NCI-H1105 treated with DMSO at 0.1 percent for 48 hours (cell line): Measurements from ENCODE around the gene ZNF346.
"Not testable (repeated sequence)": the region's sequence is repeated elsewhere in the genome, so short reads cannot be mapped to it uniquely, and the experiment has no call there.

Experiments
- DNase-seq: peaks from one replicate; lab custom pipeline; 2025; lab: John Stamatoyannopoulos, UW

The ZNF346 gene

DNA sequence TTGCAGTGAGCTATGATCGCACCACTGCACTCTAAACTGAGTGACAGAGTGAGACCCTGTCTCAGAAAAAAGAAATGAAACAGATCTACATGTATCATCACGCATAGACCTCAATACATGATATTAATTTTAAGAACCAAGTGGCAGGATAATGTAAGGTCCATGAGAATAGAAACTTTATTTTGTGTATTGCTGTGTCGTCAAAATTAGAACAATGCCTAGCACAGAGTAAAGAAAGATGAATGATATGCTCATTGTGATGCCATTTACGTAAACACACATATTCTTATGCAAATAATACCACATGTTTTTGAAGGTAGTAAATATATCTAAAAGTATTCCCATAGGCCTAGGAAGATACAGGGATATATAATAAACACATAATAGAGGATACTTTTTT is 12.3 kb upstream of the ZNF346 start:
- DNase-seq, result no peak

DNA sequence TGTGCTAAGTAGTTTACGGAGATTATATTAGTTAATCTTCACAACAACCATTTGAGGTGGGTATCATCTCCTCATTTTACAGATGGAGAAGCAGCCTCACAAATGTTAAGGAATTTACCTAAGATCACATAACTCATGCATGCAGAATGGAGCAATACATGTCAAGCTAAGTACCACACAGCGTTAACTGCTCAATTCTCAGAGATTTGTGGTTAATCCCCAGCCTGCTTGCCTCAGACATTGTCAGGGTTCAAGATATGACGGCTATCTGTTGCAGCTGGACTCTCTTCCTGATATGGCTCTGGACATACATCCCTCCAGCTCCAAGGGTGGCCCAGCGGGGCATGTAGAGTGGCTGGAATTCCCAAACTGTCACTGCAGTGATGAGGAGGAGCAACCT is 7.3 kb upstream of the ZNF346 start:
- no peak for DNase-seq

DNA sequence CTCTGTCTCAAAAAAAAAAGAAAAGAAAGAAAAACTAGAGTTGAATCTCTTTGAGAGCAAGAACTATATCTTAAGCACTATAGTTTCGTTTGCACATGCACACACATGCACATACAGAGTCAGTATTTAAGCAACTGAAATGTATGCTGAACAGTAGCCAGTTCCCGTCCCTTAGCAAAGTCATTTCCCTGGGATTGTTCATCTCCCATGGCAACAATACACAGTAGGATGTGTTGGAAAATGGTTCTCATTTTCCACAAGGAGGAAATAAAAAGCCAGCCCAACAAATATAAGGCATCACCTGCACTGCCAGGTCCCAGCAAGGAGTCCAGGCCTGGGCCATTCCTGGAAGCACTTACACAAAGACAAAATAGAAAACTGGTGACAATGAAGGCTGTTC is 4.2 kb upstream of the ZNF346 start:
- DNase-seq, result no peak

DNA sequence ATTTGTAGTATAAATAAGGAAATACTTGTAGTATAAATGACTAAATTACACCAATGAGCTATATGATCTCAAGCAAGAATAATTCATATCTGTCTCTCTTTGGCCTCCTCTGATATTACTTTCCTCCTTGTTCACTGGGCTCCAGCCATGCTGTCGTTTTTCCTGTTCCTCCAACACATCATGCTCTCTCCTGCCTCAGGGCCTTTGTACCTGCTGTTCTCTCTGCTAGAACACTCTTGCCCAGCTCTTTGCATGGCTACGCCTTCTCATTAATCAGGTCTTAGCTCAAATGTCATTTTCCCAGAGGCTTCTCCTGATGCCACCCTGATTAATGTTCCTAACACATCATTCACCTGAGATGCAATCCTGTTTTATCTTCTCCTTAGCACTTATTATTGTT is 2.5 kb upstream of the ZNF346 start:
- no peak for DNase-seq

DNA sequence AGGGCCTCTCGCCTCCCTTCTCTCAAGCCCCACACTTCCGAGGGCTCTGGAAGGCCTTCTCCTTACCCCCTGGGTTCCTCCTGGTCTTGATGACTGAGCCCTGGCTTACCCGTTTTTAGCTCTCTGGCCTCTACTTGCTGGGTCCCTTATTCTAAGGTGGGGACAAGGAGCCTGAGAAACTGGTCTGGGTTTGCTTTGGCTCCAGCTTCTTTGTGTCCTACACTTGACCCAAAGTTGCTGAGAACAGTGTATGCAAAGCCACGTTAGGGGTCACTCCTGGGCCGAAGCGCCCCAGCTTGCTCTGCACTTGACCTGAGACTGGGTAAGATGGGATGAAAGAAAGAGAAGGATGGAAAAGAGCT is 788 bp downstream of the ZNF346 start:
- DNase-seq, result no peak

DNA sequence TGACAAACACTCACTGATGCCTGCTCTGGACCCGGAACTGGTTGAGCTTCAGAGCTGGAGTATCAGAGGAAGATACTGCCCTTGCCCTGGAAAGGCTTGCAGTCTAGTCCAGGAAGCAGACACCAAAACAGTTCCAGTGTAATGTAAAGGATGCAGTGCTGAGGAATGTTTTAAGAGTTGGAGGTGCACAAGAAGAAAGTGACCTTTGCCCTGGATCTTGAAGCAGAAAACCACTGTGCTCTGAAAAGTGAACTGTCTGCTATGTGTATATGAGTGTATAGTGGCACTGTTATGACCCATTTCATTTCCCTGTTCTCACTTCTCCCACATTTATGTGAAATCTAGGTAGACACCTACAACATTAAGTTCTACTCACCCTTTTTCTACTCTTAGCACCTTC is 2.1 kb downstream of the ZNF346 start:
- no peak for DNase-seq

DNA sequence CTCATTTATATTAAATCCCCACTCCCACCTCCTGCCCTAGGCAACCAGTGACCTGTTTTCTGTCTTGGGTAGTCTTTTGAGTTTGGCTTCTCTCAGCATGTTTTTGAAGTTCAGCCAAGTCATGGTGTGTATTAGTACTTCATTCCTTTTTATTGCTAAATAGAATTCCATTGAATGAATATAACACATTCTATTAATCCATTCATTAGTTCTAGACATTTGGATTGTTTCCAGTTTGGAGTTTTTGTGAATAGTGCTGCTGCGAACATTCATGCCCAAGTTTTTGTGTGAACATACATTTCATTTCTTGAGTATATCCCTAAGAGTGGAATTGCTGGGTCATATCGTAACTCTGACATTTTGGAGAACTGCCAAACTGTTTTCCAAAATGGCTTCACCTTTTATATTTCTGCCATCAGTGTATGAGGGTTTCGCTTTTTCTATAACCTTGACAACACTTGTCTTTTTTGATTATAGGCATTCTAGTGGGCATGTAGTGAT is 2.7 kb downstream of the ZNF346 start:
- no peak for DNase-seq

DNA sequence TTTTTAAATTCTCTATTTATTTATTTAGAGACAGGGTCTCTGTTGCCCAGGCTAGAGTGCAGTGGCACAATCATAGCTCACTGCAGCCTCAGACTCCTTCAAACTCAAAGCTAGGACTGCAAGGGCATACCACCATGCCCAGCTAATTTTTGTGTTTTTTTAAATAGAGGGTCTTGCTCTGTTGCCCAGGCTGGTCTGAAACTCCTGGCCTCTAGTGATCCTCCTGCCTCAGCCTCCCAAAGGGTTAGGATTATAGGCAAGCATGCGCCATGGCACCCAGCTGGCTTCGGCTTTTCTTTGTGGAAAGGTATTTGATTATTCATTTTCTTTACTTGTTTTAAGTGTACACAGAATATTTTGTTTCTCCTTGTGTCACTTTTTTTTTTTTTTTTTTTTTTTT is 5.2 kb downstream of the ZNF346 start:
- no peak for DNase-seq

DNA sequence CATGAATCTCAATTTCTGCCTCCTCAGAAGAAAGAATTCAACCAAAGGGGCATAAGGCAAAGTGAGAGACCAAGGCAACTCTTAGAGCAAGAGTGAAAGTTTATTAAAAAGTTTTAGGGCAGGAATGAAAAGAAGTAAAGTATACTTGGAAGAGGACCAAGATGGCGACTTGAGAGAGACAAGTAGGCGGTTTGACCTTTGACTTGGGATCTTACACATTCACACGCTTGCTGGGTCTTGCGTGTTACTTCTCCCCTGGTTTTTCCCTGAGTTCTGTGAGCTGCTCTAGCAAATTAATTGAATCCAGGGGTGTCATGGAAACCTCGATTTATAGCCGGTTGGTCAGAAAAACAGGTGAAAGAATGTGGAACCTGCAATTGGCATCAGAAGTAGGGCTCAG is 7.0 kb downstream of the ZNF346 start:
- no peak for DNase-seq

DNA sequence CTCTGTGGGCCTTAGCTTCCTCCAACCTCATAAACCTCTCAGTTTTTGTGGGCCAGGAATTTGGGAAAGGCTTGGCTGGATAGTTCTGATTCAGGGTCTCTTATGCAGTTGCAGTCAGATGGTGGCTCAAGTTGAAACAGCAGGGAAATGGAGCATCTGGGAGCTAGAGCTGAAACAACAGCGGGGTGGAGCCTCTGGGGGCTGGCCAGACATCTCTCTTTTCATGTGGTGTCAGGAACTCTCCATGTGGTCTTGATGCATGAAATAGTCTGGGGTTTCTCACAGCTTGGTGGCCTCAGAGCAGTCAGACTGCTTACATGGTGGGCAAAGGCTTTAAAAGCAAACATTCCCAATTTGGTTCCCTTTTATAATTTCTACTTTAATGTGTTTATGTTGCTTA is 13.5 kb downstream of the ZNF346 start:
- no peak for DNase-seq

DNA sequence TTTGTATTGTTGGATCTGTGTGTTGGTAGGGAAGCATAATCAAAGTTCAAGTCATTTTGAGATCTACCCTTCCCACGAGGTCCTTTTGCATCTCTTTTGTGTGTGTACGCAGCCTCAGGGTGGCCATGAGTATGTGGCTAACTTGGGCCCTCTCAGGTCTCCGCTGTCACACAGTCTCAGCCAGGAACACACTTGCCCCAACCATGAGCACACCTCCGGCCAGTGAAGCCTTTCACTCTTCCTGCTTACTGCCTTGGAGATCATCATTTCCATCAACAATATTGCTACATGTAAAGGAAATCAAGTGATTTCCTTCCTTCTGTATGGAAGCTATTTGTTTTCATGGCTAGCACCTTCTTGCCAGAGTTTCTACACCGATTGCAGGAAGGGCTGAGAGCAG is 13.9 kb downstream of the ZNF346 start:
- DNase-seq, result no peak

DNA sequence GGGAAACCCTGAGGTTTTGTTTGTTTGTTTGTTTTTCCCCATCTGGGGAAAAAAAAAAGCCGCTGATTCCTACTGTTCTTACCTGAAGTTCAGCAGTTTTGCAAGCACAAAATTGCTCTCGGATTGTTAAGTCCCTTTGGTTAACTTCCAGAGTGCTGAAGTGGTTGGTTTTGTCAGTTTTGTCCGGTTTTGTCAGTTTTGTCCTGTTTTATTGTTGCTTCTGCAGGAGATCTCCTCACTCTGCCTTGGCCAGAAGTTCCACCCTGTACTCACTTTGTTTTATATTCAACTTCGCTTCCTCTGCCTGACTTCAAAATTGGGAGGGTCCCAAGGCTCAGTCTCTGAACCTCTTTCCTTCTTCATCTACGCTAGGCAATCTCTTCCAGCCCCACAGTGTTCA is 14.4 kb downstream of the ZNF346 start:
- no peak for DNase-seq

DNA sequence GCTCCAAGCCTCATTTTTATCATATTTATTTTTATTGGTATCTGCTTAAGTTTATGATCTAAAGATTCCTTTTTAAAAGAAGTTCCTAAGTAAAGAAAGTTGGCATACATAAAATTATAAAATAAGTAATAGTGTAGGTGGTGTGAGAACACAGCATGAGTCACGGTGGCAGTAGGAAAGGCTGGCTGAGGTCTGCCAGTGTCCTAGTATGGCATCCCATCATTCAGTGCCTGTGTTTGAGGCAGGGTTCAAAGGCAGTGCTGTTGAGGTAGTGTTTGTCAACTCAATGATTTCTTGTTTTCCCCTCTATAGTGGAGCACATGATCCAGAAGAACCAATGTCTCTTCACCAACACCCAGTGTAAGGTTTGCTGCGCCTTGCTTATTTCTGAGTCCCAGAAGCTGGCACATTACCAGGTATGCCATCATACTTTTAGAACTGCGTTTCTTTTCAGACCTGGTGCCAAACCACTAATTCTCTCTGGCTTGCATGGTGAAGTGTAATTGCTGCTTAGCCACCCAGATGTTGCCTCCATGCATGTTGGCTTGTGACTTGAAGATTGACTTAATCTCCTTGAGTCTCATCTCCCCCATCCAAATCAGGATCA is 18.4 kb downstream of the ZNF346 start:
- DNase-seq, result no peak

DNA sequence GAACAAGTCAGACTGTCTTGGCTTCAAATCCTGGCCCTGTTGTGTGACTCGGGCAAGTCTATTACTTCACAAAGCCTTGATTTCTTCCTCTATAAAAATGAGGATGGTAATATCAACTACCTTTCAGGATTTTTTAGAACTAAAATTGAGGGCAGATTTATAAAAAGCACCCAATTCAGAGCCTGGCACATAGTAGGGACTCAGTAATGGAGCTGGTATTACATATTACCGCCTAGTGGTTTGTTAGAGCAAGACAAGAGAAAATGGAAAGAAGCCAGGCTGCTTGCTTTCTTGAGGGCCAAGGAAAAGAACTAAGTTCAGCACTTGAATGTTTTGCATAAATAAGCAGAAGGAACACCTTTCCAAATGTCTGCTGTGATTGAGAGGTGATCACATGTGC is 19.4 kb downstream of the ZNF346 start:
- no peak for DNase-seq

DNA sequence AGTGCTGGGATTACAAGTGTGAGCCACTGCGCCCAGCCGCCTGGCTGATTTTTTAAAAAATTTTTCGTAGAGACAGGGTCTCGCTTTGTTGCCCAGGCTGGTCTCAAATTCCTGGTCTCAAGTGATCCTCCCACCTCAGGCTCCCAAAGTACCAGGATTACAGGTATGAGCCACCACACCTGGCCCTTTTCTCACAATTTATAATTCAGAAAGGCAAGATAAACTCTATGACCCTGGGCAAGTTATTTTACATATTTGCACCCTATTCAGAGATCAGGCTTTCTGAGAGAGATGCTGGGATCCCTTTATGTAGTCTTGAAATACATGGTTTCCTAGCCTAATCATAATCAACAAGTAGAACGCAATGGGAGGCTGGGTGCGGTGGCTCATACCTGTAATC is 20.6 kb downstream of the ZNF346 start:
- no peak for DNase-seq

DNA sequence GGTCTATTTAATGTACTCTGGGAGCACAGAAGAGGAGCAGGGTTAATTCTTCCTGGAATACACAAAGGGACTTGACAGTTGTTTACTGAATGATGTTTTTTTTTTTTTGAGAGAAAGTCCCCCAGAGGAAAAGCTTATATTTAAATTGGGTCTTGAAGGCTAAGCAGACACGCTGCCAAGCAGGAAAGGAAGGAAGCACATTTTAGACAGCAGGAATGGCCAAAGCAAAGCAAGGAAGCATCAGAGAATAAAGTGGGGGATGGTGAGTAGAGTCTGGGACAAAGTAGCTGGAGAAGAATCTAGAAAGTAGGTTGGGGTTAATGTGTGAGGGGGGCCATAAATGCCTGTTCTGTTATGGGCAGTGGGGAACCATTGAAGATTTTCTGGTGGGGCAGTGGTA is 21.5 kb downstream of the ZNF346 start:
- no peak for DNase-seq

DNA sequence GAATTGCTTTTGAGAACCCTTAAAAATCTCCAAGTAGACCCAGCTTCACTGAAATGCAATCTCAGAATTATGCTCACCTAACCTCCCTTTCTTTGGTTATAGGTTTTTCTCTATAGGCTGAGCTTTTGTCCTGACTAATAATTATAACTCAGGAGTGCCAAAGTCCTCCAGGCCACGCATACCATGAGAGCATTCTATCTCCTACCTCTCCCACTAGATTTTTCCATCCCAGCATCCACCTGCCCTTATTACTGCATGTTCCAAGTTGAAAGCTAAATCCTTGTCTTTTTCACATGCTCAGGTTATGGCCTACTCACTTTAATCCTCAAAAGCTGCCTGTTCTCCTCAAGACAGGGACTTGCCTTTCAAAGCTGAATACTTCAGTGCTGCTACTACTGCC is 22.1 kb downstream of the ZNF346 start:
- DNase-seq, result no peak

DNA sequence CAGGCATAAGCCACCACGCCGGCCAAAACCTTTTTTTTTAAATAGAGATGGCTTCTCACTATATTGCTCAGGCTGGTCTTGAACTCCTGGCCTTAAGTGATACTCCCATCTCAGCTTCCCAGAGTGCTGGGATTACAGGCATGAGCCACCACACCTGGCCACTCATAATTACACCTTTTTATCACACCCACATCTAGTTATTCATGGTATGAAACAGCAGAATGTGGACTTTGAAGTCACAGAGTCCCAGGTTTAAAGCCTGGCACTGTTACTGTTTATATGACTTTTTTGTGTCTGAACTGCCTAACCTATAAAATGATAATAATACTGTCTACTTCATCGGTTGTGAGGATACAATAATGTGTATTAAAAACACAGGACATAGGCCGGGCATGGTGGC is 23.1 kb downstream of the ZNF346 start:
- DNase-seq, result no peak

DNA sequence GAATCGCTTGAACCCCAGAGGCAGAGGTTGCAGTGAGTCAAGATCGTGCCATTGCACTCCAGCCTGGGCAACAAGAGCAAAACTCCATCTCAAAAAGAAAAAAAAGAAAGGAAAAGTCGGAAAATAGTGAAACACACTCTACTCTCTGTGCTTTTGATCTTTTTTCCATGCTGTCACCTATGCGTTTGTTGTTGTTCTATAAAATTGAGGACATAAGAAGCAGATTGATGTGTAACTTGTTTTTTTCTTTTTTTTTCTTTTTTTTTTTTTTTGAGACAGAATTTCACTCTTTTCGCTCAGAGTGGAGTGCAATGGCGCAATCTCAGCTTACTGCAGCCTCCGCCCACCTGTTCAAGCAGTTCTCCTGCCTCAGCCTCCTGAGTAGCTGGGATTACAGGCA is 26.0 kb downstream of the ZNF346 start:
- DNase-seq, result not testable (repeated sequence)

DNA sequence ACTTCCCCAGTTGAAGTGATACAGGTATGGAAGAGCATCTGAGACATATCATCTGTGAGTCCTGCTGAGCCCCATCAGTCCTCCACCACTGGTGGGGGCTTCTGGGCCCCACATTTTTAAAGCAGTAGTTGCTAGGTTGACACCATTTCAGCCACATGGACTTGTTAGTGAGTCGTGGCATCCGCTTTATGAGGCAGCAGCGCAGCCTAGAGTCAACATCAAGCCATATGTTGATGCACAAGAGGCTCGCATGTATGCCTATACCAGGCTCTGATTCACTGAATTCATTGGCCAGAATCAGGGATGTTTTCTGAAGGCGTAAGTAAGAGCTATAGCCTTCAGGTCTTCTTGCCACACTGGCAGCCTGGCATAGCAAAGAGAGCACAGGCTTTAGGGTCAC is 26.8 kb downstream of the ZNF346 start:
- DNase-seq, result no peak

DNA sequence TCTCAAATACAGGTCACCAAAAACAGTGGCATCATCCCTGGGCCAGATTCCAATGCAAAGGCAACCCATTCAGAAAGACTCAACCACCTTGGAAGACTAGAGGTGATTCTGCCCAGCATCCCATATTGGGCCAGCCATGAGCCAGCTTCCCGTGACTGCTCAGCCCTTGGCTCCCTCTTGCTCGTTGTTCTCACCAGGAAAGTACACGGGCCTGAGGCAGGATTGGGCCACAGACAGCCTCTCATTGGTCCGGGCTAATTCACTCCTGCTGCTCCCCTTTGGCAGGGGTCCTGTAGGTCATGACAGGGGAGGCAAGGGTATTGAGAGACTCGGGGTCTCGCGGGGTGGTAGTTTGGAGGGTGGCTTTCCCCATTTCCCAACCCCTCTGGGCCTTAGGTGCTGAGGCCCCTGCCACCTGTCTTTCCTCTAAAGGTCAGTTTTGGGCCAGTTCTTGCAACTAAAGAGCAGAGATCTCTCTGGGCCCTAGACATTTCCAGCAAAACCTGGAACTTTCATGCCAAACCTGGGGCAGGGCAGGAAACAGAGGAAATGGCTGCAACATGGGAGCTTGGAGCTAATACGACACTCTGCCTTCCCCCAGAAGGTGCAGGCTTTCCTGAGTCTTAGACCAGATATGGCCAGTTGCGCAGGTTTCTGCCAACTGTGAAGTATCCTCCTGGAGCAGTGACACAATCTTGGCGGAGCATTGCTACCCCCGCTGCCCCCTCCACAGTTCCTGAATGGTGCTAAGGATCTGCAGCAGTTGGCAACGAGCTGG is 42.2 kb downstream of the ZNF346 start:
- DNase-seq, result no peak

DNA sequence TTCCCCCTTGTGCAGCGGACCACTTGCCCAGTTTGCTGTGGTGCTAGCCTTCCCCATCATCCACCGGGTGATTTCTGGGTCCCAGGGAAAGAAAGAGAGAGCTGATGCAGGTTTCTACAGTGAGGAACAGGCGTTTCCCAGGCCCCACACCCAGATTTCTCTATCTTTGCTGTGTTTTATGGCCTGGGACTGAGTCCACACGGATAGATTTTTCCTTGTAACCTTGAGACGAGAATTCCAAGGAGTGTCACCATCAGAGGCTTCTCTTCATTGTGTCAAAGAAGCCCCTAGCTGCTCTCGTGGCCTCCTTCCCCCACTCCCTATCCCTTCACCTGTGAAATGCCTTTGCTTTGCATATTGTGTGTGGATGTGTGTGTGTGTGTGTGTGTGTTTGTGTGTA is 43.0 kb downstream of the ZNF346 start:
- no peak for DNase-seq

DNA sequence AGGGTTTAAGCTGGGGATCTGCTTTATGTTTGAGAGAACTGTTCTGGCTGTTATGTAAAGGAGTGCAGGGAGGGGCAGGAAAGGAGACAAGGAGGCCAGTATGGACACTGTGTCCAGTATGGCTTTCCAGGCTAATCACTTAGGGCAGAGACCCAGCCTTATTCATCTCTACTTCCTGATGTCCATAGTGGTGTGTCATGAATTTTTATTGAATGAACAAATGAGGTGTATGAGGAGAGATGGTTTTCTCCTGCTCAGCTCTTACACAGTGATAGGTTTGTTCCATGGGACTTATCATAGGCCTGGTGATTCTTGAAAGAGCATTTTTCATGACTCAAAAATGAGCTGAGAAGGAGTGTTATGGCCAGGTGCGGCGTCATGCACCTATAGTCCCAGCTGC is 43.7 kb downstream of the ZNF346 start:
- DNase-seq, result no peak

DNA sequence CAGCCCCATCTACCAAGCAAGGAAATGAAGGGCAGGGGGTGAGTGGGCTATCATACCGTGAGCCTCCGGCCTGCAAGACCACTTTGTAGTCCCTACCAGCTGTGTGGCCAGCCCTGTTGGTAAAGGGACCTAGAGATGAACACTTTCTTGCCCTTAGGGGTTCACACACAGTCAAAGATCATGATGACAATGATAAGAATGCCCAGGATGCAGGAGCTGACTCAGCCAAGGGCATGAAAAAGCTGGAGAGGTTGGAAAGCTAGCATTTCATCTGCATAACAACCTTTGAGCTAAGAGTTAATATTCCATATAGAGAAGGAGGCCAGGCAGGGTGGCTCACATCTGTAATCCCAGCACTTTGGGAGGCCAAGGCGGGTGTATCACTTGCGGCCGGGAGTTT is 45.0 kb downstream of the ZNF346 start:
- no peak for DNase-seq
